HepG2 (cell line): ENCODE results near the gene TRAF3. TPM values are rescaled to one million over a fixed set of nuclear protein-coding genes. Genes with fewer than 3 reads are reported as not detected.
A peak's percentile ranks its signal among the peaks of the same experiment; 100 is the strongest.

Source experiments
- BHLHE40 ChIP-seq: IDR thresholded peaks from 2 replicates; pipeline ENCODE4 v1.6.1; 2011; ENCODE audit warnings: low read length, improper control_type of control experiment
- HIVEP1 ChIP-seq: sonication (generic); formaldehyde crosslinking; IDR thresholded peaks from 2 replicates; pipeline ENCODE4 v1.4.0; 2020; ENCODE audit warnings: mild to moderate bottlenecking, missing genetic modification reagents
- MXD4 ChIP-seq: IDR thresholded peaks from 2 replicates; pipeline ENCODE4 v1.6.1; 2016; ENCODE audit warnings: mild to moderate bottlenecking, missing biosample characterization, missing genetic modification reagents
- MYC ChIP-seq: sonication (generic); formaldehyde crosslinking; IDR thresholded peaks from 2 replicates; pipeline ENCODE4 v1.9.0; 2021; ENCODE audit warnings: missing genetic modification reagents, borderline replicate concordance
- NAIF1 ChIP-seq: sonication (generic); formaldehyde crosslinking; IDR thresholded peaks from 2 replicates; pipeline ENCODE4 v1.5.0; 2020; ENCODE audit warnings: mild to moderate bottlenecking, missing genetic modification reagents, borderline replicate concordance
- NR0B2 ChIP-seq: sonication (generic); formaldehyde crosslinking; IDR thresholded peaks from 2 replicates; pipeline ENCODE4 v1.4.0; 2020; ENCODE audit warnings: mild to moderate bottlenecking, missing genetic modification reagents
- PLRG1 ChIP-seq: fragments of 450-650 bp; conservative IDR thresholded peaks from 2 replicates; pipeline ENCODE4 v1.6.1; 2016
- PREB ChIP-seq: sonication (generic); formaldehyde crosslinking; IDR thresholded peaks from 2 replicates; pipeline ENCODE4 v1.4.0; 2020; ENCODE audit warnings: missing genetic modification reagents
- TFAP4 ChIP-seq: sonication (generic); IDR thresholded peaks from 2 replicates; pipeline ENCODE4 v1.6.1; 2016; ENCODE audit warnings: low read depth, borderline replicate concordance
- TFDP1 ChIP-seq: IDR thresholded peaks from 2 replicates; pipeline ENCODE4 v1.6.1; 2016; ENCODE audit warnings: missing compliant biosample characterization, missing genetic modification reagents, borderline replicate concordance
- THAP8 ChIP-seq: sonication (generic); formaldehyde crosslinking; IDR thresholded peaks from 2 replicates; pipeline ENCODE4 v1.5.1; 2020; ENCODE audit warnings: missing genetic modification reagents, mild to moderate bottlenecking, borderline replicate concordance
- TSC22D2 ChIP-seq: sonication (generic); formaldehyde crosslinking; IDR thresholded peaks from 2 replicates; pipeline ENCODE4 v1.5.1; 2020; ENCODE audit warnings: missing genetic modification reagents, mild to moderate bottlenecking, borderline replicate concordance
- UBTF ChIP-seq: sonication (generic); formaldehyde crosslinking; IDR thresholded peaks from 2 replicates; pipeline ENCODE4 v1.4.0; 2020; ENCODE audit warnings: mild to moderate bottlenecking, missing genetic modification reagents
- XRCC5 ChIP-seq: fragments of 200-400 bp; formaldehyde crosslinking; optimal IDR thresholded peaks from 2 replicates; pipeline ENCODE3; 2017; ENCODE audit warnings: mild to moderate bottlenecking, low read length
- ZBTB7A ChIP-seq: sonication (generic); formaldehyde crosslinking; IDR thresholded peaks from 2 replicates; pipeline ENCODE4 v1.8.0; 2022; ENCODE audit warnings: mild to moderate bottlenecking, missing genetic modification reagents
- ZC3H4 ChIP-seq: sonication (generic); formaldehyde crosslinking; IDR thresholded peaks from 2 replicates; pipeline ENCODE4 v1.4.0; 2020; ENCODE audit warnings: missing genetic modification reagents, borderline replicate concordance
- ZFP36L2 ChIP-seq: sonication (generic); formaldehyde crosslinking; IDR thresholded peaks from 2 replicates; pipeline ENCODE4 v1.4.0; 2020; ENCODE audit warnings: missing genetic modification reagents
- ZFYVE20 ChIP-seq: sonication (generic); formaldehyde crosslinking; IDR thresholded peaks from 2 replicates; pipeline ENCODE4 v1.8.0; 2023; ENCODE audit warnings: low read depth, mild to moderate bottlenecking, moderate library complexity, missing genetic modification reagents, borderline replicate concordance
- ZNF12 ChIP-seq: sonication (generic); formaldehyde crosslinking; IDR thresholded peaks from 2 replicates; pipeline ENCODE4 v1.5.0; 2020; ENCODE audit warnings: missing genetic modification reagents
- ZNF30 ChIP-seq: sonication (generic); formaldehyde crosslinking; IDR thresholded peaks from 2 replicates; pipeline ENCODE4 v1.5.0; 2020; ENCODE audit warnings: mild to moderate bottlenecking, missing genetic modification reagents
- ZNF331 ChIP-seq: sonication (generic); formaldehyde crosslinking; IDR thresholded peaks from 2 replicates; pipeline ENCODE4 v1.4.0; 2020; ENCODE audit warnings: missing genetic modification reagents
- ZNF44 ChIP-seq: sonication (generic); formaldehyde crosslinking; IDR thresholded peaks from 2 replicates; pipeline ENCODE4 v1.5.1; 2020; ENCODE audit warnings: mild to moderate bottlenecking, missing genetic modification reagents
- ZNF713 ChIP-seq: sonication (generic); formaldehyde crosslinking; IDR thresholded peaks from 2 replicates; pipeline ENCODE4 v1.4.0; 2020; ENCODE audit warnings: mild to moderate bottlenecking, missing genetic modification reagents
- ZNF777 ChIP-seq: sonication (generic); formaldehyde crosslinking; IDR thresholded peaks from 2 replicates; pipeline ENCODE4 v1.4.0; 2020; ENCODE audit warnings: missing genetic modification reagents
- ZNF891 ChIP-seq: sonication (generic); formaldehyde crosslinking; IDR thresholded peaks from 2 replicates; pipeline ENCODE4 v1.5.0; 2020; ENCODE audit warnings: mild to moderate bottlenecking, missing genetic modification reagents
- polyA plus RNA-seq, 8 experiments: library from polyadenylated mRNA; depleted of rRNA in 3 of 8; stranded (reverse) in 7 of 8; unstranded in 1 of 8; fragments of >200 nt; fragmentation: Illumina TruSeq in 4 of 8; extraction: Trizol in 4 of 8; gene quantifications; 2 replicates each; pipeline versions ENCODE4 v1.2.1 to v1.2.3, GENCODE V29; 2011 to 2016; ENCODE audit warnings: low read depth in 4 of 8, missing spikeins in 1 of 8, mixed read lengths in 1 of 8; ENCODE audit not compliant: insufficient read depth in 1 of 8
- total RNA-seq, 5 experiments: library from RNA; depleted of rRNA; stranded (reverse); fragments of >200 nt; fragmentation: Illumina TruSeq; extraction: Trizol; gene quantifications; 2 replicates each; pipeline ENCODE4 v1.2.3, GENCODE V29; 2016; ENCODE audit warnings: low read depth in 1 of 5

TRAF3 gene
- total and polyA plus RNA-seq, 2 of the 13 experiments (the other 11 are each of a cell fraction or from before 2014, with no cell fraction given): 6.9 to 12.2 TPM

- TF ChIP-seq UBTF (CRISPR knock-in tag) (no peak), XRCC5 (no peak), ZNF44 (CRISPR knock-in tag) (no peak), TFDP1 (no peak), ZFP36L2 (CRISPR knock-in tag) (no peak), NR0B2 (CRISPR knock-in tag) (no peak), PLRG1 (no peak), ZNF12 (CRISPR knock-in tag) (no peak), PREB (CRISPR knock-in tag) (no peak), ZC3H4 (no peak), TFAP4 (peak; percentile 79), ZNF713 (CRISPR knock-in tag) (no peak), ZNF891 (CRISPR knock-in tag) (no peak), TSC22D2 (no peak), BHLHE40 (no peak), ZNF777 (no peak), NAIF1 (CRISPR knock-in tag) (no peak), MYC (CRISPR knock-in tag) (peak; percentile 66; the same call in 1 of the 2 replicates), MXD4 (no peak; the same call in 1 of the 2 replicates), ZFYVE20 (CRISPR knock-in tag) (no peak), ZNF30 (CRISPR knock-in tag) (no peak), THAP8 (CRISPR knock-in tag) (no peak), HIVEP1 (CRISPR knock-in tag) (no peak), ZBTB7A (CRISPR knock-in tag) (no peak), ZNF331 (CRISPR knock-in tag) (peak; percentile 41; the same call in 1 of the 2 replicates)
These were observed 96.4 kb downstream of the TRAF3 start (continued) for GRCh38 chr14:102873546-102874061.
